Ovary (tissue), 9 donors: ENCODE results near the gene S100A6. TPM values are rescaled to one million over a fixed set of nuclear protein-coding genes. Genes with fewer than 3 reads are reported as not detected.

Experiments
- DNase-seq, 5 donors: peaks; one replicate each; pipeline ENCODE4 v3.0.0-alpha.2; 2019 to 2020
- H3K27ac ChIP-seq, 2 donors: fragments of 200-600 bp; one replicate each; pipeline versions ENCODE4 v1.5.1 to v1.8.0; 2019 to 2022
- H3K27me3 ChIP-seq: fragments of 200-600 bp; one replicate; pipeline ENCODE4 v1.8.0; 2022
- H3K36me3 ChIP-seq: fragments of 200-600 bp; sonication (generic); one replicate; pipeline ENCODE4 v1.5.1; 2019
- H3K4me1 ChIP-seq: one replicate; pipeline ENCODE4 v1.8.1; 2013; ENCODE audit warnings: mild to moderate bottlenecking, moderate library complexity; ENCODE audit not compliant: insufficient read depth
- H3K4me3 ChIP-seq: fragments of 200-600 bp; sonication (generic); one replicate; pipeline ENCODE4 v1.5.1; 2017
- H3K9me3 ChIP-seq, 2 donors: fragments of 200-600 bp in 1 of 2; sonication (generic) in 1 of 2; one replicate each; pipeline versions ENCODE4 v1.5.1 to v1.8.1; 2013 to 2019; ENCODE audit warnings: mild to moderate bottlenecking in 1 of 2, moderate library complexity in 1 of 2
- CTCF ChIP-seq, 3 donors: fragments of 450-650 bp in 2 of 3; fragments of 200-600 bp in 1 of 3; IDR thresholded peaks; one replicate each; pipeline versions ENCODE4 v1.5.1 to v1.8.0; 2016 to 2022; ENCODE audit warnings: antibody characterized with exemption in 3 of 3, mild to moderate bottlenecking in 1 of 3
- EP300 ChIP-seq: sonication (generic); formaldehyde crosslinking; IDR thresholded peaks from one replicate; pipeline ENCODE4 v1.6.1; 2017; ENCODE audit warnings: antibody characterized with exemption
- POLR2A ChIP-seq: fragments of 450-650 bp; IDR thresholded peaks from one replicate; pipeline ENCODE4 v1.6.1; 2017; ENCODE audit warnings: antibody characterized with exemption, mild to moderate bottlenecking, moderate library complexity
- WGBS, 3 donors: extraction: QIAGEN DNeasy Blood & Tissue Kit in 1 of 3; methylation state at CpG; one replicate each; pipeline versions ENCODE4 v1.1.5 to v1.1.7; 2013 to 2017; 5-methylcytosine and 5-hydroxymethylcytosine counted together
- intact Hi-C, 4 donors: fragments of 100-400 bp; cut with DNase I; formaldehyde crosslinking; loops; one replicate each; pipeline versions ENCODE4 v1.11.0 to v1.15.1; 2022 to 2023
- polyA plus RNA-seq, 2 donors: library from polyadenylated mRNA; stranded (reverse); fragments of 200-250 nt in 1 of 2; fragments of 350-450 nt in 1 of 2; fragmentation: Illumina TruSeq in 1 of 2; extraction: RNeasy Lipid Tissue Mini Kit (QIAGEN cat#74804) in 1 of 2; gene quantifications; one replicate each; pipeline ENCODE4 v1.2.3, GENCODE V29; 2013 to 2014
- total RNA-seq, 7 donors: library from RNA; depleted of rRNA in 2 of 7; stranded (reverse); fragments of >200 nt in 2 of 7; fragmentation: NEBNext Ultra II Directional in 3 of 7; extraction: Animal tissue kit (Norgen Biotek cat#: 25700) in 3 of 7; gene quantifications; one replicate each; pipeline versions ENCODE4 v1.1.0 to v1.2.4, GENCODE V29; 2016 to 2023
- donor health status: DM: no; HTN: no; CAD: no; lungs with moderate emphysema.
- donor health status: DM: no; HTN: no; CAD: no.
- donor health status: Bipolar disorder and iron deficiency.
- donor health status: DM: yes; HTN: yes; CAD: no.
- donor health status: DM: no; HTN: no; CAD: no.
- donor health status: DM: yes; HTN: yes; CAD: no.

Gene S100A6
- total and polyA plus RNA-seq, 9 donors, result 170 to 764 (median 460) TPM

DNA sequence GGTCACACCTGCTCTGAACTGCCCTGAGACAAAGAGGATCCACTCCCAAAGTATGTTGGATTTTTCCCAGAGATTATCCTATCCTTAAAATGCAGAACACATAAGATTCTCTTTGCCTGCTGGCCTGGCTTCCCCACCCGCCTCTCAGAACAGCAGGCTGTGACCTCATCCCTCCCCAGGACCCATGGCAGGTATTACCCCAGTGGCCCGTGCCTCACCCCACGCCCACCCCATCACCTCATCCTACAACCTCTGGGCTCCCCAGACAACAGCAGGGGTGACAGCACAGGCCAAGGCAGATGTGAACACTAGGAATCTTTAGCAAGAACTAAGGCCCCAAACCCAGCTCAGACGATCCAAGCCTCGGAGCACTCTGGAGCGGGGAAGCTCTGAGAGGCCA, 40.3 kb downstream of the S100A6 start:
- no peak for DNase-seq
- no peaks in the 10 kb centered on the region for H3K27me3 ChIP-seq
- H3K27ac ChIP-seq, result no peak overlapping the region
- WGBS, 3 donors, result 55 to 61% (median 59%) methylated on average over 6 of the region's 6 CpGs
- H3K36me3 ChIP-seq, result no peaks in the 10 kb centered on the region
- peaks cover 10% of the 10 kb centered on the region for H3K4me1 ChIP-seq
- no peak for TF ChIP-seq EP300
- TF ChIP-seq POLR2A, result no peak
- TF ChIP-seq CTCF (IDR thresholded peaks at IDR 0.05), result no peak
- intact Hi-C loops, result loop anchor here in 3 of 4 donors (5.0 to 10.0 kb wide), 3 partner anchors 138 to 148 kb away; partner anchors contain the start of genes S100A9 (in 2 of the 3) and PGLYRP4 (in 1 of the 3)
- no peak overlapping the region for H3K4me3 ChIP-seq
- no peaks in the 10 kb centered on the region for H3K9me3 ChIP-seq

DNA sequence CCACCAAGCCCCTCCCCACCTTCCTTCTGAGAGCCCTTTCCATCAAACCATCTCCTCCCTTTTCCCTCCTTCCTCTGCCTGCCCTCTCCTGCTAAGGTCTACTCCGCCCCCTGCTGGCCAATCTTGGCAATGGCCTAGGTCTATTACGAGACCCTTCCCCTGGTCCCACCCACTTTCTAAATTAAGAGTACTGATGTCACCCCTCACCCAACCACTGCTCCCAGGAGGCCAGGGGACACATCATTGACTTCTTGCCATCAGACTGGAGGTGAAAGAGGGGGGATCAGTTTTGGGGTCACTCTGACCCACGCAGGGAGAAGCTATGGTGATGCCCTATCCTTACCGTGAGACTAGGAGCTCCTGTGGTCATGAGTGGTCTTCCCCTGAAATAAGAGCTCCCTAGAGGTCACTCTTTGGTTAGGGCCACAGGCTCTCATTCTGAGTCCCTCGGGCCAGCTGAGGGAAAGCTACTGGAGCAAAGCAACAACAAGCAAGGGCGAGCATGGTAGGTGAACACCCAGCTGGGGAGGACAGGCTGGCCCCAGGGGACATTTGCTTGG, 40.7 kb downstream of the S100A6 start:
- peak; percentile 71 to 85 (median 79) for DNase-seq
- Histone ChIP-seq H3K36me3 (no peaks in the 10 kb centered on the region), H3K4me3 (no peak overlapping the region), H3K9me3 (no peaks in the 10 kb centered on the region), H3K27me3 (no peaks in the 10 kb centered on the region), H3K27ac (no peak overlapping the region), H3K4me1 (peaks cover 10% of the 10 kb centered on the region)
- WGBS, 3 donors, result 42 to 51% (median 45%) methylated on average over 6 of the region's 6 CpGs
- intact Hi-C loops, result loop anchor here (5.0 to 10.0 kb wide), 4 partner anchors 138 to 148 kb away; partner anchors contain the start of genes S100A9 (in 3 of the 4) and PGLYRP4 (in 1 of the 4)
- TF ChIP-seq CTCF (IDR thresholded peaks at IDR 0.05) (peak; percentile 50 to 81 (median 78)), EP300 (no peak), POLR2A (no peak)

DNA sequence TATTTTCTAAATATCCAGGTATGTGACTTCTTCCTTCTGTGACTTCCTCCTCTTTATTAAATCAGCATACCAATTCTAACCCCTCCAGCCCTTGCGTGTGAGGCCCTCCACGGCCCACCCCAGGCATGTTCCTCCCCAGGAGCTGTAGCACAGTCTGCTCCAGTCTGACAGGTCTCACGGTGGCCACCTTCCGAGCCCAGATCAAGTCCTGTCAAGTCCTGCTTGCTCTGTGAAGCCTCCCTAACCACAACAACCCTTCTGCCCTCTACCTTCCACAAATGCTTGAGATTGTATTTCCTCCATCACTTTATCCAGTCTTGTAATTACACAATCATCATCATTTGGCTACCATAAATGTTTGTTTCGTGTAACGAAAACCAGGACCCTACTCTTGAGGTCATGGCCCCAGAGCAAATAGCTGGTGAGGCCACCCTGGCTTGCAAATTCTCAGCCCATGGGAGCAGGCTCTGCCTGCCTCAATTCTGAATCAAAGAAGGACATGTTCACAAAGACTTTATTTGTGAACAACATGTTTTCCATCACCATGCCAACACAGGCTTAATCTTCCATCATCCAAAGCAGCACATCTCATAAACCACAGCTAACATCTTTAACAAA, 42.3 kb downstream of the S100A6 start:
- no peaks in the 10 kb centered on the region for H3K36me3 ChIP-seq
- no peak for DNase-seq
- no peaks in the 10 kb centered on the region for H3K27me3 ChIP-seq
- 78 to 88% (median 86%) methylated on average over 6 of the region's 6 CpGs for WGBS, 3 donors
- H3K27ac ChIP-seq, result no peak overlapping the region
- no peak overlapping the region for H3K4me3 ChIP-seq
- peaks cover 8% of the 10 kb centered on the region for H3K4me1 ChIP-seq
- H3K9me3 ChIP-seq, result no peaks in the 10 kb centered on the region
- intact Hi-C loops, result loop anchor here in 3 of 4 donors (5.0 to 10.0 kb wide), 3 partner anchors 136 to 141 kb away; partner anchors contain the start of gene S100A9 (in 2 of the 3)
- no peak for TF ChIP-seq POLR2A
- no peak for TF ChIP-seq EP300
- no peak for TF ChIP-seq CTCF (IDR thresholded peaks at IDR 0.05)

GRCh38 chr1:153490272-153491051, 45.3 kb downstream of the S100A6 start:
- Histone ChIP-seq H3K9me3 (no peaks in the 10 kb centered on the region), H3K36me3 (no peaks in the 10 kb centered on the region), H3K27ac (no peak overlapping the region), H3K27me3 (no peaks in the 10 kb centered on the region), H3K4me1 (peaks cover 4% of the 10 kb centered on the region), H3K4me3 (no peak overlapping the region)
- no peak for TF ChIP-seq EP300
- TF ChIP-seq POLR2A, result no peak
- TF ChIP-seq CTCF (IDR thresholded peaks at IDR 0.05), result no peak
- intact Hi-C loops, result loop anchor here in 3 of 4 donors (5.0 to 10.0 kb wide), 3 partner anchors 133 to 138 kb away; partner anchors contain the start of gene S100A9 (in 2 of the 3)
- DNase-seq, result peak in 4 of 5 donors; percentile 46 to 88 (median 64)
- WGBS, 3 donors, result 52 to 56% (median 56%) methylated on average over 12 of the region's 12 CpGs
